Activated CD8-positive, alpha-beta T cell treated with anti-CD3 and anti-CD28 coated beads, Interleukin-2, amount 10 ng/mL, durations not matched to agents 7 days and 5 days (primary cell): Measurements from ENCODE around the gene PGP. TPM values are rescaled to one million over a fixed set of nuclear protein-coding genes. Genes with fewer than 3 reads are reported as not detected.

Experiments used
- ATAC-seq: fragments of 150-1000 bp; cut with Tn5 transposase; one replicate; pipeline ENCODE4 v1.10.0; 2021; ENCODE audit warnings: moderate library complexity
- CTCF ChIA-PET: fragments of 350-600 bp; sonication (Branson Sonifier 250); formaldehyde crosslinking; loops from one replicate; lab custom pipeline; 2021; ENCODE audit warnings: antibody characterized with exemption; lab: Charles Lee
- POLR2A ChIA-PET: fragments of 350-600 bp; sonication (Branson Sonifier 250); formaldehyde crosslinking; loops from one replicate; lab custom pipeline; 2021; ENCODE audit warnings: antibody characterized with exemption; lab: Charles Lee
- DNase-seq: peaks from one replicate; pipeline ENCODE4 v3.0.0-alpha.2; 2020
- H3K27ac Mint-ChIP-seq: one replicate; pipeline ENCODE4 v1.8.0; 2021; ENCODE audit warnings: mild to moderate bottlenecking, mixed read lengths
- H3K27me3 Mint-ChIP-seq: one replicate; pipeline ENCODE4 v1.8.0; 2021; ENCODE audit warnings: low read depth, mixed read lengths
- H3K36me3 Mint-ChIP-seq: one replicate; pipeline ENCODE4 v1.8.0; 2021; ENCODE audit warnings: low read depth, mixed read lengths
- H3K4me1 Mint-ChIP-seq: one replicate; pipeline ENCODE4 v1.8.0; 2021; ENCODE audit warnings: low read depth, mixed read lengths
- H3K4me3 Mint-ChIP-seq: one replicate; pipeline ENCODE4 v1.8.0; 2021; ENCODE audit warnings: mild to moderate bottlenecking, mixed read lengths
- H3K9me3 Mint-ChIP-seq: one replicate; pipeline ENCODE4 v1.8.0; 2022; ENCODE audit warnings: mixed read lengths; ENCODE audit not compliant: insufficient read depth
- total RNA-seq, 2 experiments: library from RNA; stranded (reverse); gene quantifications; one replicate each; pipeline ENCODE4 v1.2.3, GENCODE V29; 2021

Gene PGP
- total RNA-seq, 2 experiments from 2014 or later = 28.5 to 29.0 TPM

DNA sequence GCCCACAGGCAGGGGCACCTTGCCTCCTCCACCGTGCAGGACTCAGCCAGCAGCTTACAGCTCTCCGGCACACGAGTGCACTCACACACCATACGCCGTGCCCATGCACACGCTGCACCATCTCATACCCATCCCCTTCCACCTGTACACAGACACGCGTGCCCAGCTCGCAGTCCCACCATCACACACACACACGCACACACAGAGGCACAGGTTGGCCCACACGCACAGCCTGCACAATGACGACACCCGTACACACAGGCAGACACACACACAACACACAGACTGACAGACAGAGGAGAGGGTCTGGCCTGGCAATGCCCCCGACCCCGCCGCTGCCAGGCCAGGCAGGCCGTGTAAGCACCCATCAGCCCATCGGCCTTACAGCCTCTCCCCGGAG is 30.3 kb downstream of the PGP start:
- DNase-seq = no peak
- CTCF ChIA-PET = no interaction called here
- Mint-ChIP-seq H3K4me3 (no peak overlapping the region), H3K27ac (no peak overlapping the region), H3K27me3 (no peaks in the 10 kb centered on the region), H3K36me3 (no peaks in the 10 kb centered on the region), H3K9me3 (no peaks in the 10 kb centered on the region), H3K4me1 (no peaks in the 10 kb centered on the region)
- POLR2A ChIA-PET = interaction anchor here (0.5 kb wide), 1 partner anchor 573 kb away, joined by 3 read pairs; no protein-coding TSS in a partner anchor
- no peak for ATAC-seq

DNA sequence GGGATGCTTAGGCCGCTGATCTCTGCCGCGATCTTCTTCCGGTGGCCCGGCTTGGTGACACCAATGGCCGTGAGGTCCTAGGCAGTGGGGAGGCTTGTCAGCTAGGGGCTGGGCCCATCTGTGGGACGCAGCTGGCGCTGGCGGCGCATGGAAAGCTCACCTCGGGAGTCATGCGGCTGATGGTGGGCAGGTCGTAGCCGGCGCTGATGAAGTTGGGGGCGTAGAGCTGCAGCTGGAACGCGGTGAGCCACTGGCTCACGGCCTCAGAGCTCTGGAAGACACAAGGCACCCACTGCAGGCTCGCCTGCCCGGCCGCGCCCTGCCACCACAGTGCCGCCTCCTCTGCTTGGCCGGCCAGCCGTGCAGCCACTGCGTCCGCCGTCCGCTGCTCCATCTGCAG is 31.0 kb downstream of the PGP start:
- POLR2A ChIA-PET = no interaction called here
- Mint-ChIP-seq H3K4me3 (no peak overlapping the region), H3K27ac (no peak overlapping the region), H3K36me3 (no peaks in the 10 kb centered on the region), H3K9me3 (no peaks in the 10 kb centered on the region), H3K4me1 (no peaks in the 10 kb centered on the region), H3K27me3 (no peaks in the 10 kb centered on the region)
- ATAC-seq = no peak
- DNase-seq = no peak
- CTCF ChIA-PET = no interaction called here

DNA sequence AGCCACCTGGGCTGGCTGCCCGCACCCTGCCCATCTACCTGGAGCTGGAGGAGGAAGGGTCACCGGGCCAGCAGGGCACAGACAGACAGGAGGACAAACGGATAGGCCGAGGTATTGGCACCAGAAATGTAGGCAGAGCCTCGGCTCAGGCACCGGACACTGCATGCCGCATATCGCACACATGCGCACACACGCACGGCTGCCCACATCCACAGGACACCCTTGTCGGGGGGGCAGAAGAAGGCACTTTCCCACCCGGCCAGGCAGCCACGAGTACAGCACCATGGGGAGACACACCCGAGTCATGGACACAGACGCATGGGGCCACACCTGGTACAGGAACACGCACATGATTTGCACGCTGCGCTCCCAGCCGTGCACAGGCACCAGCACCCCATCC is 32.7 kb downstream of the PGP start:
- no peak for ATAC-seq
- H3K4me1 Mint-ChIP-seq = no peaks in the 10 kb centered on the region
- no peaks in the 10 kb centered on the region for H3K27me3 Mint-ChIP-seq
- no peak overlapping the region for H3K27ac Mint-ChIP-seq
- H3K4me3 Mint-ChIP-seq = no peak overlapping the region
- H3K9me3 Mint-ChIP-seq = no peaks in the 10 kb centered on the region
- peaks cover 4% of the 10 kb centered on the region for H3K36me3 Mint-ChIP-seq
- ChIA-PET POLR2A (no interaction called here), CTCF (no interaction called here)
- no peak for DNase-seq

DNA sequence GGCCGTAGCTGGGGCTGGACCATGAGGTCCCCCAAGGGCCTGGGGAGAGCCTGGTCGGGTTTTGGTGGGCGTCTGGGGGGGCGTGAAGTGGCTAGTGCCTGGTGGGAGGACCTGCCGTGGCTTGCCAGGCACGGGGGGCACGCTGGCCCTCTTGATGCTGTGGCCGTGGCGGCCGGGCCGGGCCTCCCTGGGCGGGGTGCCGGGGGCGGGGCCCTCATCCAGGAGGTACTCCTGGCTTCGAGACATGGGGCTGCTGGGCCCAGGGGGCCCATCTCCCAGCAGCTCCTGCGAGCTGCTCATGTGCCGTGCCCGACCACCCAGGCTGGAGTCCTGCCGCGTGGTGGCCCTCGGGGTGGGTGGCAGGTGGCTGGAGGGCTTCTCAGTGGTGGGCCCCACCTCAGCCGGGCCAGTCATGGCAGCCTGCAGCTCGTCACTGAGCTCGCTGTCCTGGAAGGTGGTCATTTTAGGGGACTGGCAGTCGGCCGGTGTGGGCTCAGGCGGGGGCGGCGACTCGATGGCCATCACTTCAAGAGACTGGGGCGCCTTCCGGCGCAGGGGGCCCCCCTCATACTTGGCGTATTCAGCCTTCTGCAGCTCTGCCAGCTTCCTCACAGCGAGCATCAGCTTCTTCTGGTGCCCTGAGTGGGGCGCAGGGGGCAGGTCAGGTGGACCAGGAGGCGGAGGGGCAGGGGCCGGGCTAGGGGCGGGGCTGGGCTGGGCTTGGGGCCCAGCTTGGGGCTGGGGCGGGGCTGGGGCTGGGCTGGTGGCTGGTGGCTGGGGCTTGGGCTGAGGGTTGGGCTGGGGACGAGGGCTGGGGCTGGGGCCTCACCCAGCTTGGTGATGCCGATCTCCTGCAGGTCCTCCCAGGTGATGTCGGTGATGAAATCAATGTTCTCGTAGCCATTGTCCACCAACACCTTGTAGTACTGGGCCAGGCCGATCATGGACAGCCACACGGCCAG is 33.4 kb downstream of the PGP start:
- Mint-ChIP-seq H3K27me3 (no peaks in the 10 kb centered on the region), H3K4me1 (no peaks in the 10 kb centered on the region), H3K36me3 (peaks cover 6% of the 10 kb centered on the region), H3K9me3 (no peaks in the 10 kb centered on the region), H3K27ac (no peak overlapping the region), H3K4me3 (no peak overlapping the region)
- ATAC-seq (no peak), DNase-seq (no peak)
- ChIA-PET CTCF (no interaction called here), POLR2A (interaction anchor here (0.8 kb wide), 1 partner anchor 25 kb away, joined by 3 read pairs; no protein-coding TSS in a partner anchor)

DNA sequence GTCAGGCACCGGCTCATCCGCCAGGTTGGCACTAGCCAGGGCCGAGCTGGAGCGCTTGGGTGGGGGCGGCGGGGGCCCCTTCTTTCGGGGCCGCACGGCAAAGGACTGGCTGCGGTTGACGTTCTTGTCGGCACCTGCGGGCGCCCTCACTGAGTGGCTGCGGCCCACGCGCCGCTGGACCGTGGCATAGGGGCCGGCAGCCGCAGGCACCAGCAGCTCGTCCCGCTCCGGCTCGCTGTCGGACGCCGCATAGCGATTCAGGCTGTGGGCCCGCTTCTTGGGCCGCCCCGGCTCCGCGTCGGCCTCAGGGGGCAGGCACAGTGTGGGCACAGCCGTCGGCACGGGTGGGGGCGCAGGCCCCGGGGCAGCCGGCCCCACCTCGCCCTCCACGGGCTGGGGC is 34.2 kb downstream of the PGP start:
- CTCF ChIA-PET = no interaction called here

DNA sequence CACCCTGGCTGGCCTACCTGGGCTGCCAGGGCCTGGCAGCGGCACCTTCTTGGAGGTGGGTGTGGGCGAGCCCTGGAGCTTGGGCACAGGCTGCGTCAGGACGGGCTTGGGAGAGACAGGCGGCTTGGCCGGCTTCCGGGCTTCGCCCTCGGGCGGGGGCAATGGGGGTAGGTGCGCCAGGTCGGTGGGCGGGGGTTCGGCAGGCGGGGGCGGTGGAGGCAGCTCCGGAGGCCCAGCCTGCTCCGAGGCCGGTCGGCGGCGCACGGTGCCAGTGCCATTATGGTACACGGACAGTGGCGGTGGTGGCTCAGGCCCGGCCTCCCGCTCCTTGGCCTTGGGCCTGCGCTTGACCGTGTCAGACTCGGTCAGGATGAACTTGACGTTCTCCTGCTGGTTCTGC is 35.1 kb downstream of the PGP start:
- Mint-ChIP-seq H3K4me1 (no peaks in the 10 kb centered on the region), H3K27ac (no peak overlapping the region), H3K4me3 (no peak overlapping the region), H3K36me3 (peaks cover 10% of the 10 kb centered on the region), H3K9me3 (no peaks in the 10 kb centered on the region), H3K27me3 (no peaks in the 10 kb centered on the region)
- DNase-seq (no peak), ATAC-seq (no peak)
- CTCF ChIA-PET = no interaction called here
- POLR2A ChIA-PET = no interaction called here

More for the DNA sequence above, 34.2 kb downstream of the PGP start:
- peaks cover 10% of the 10 kb centered on the region for H3K36me3 Mint-ChIP-seq
- POLR2A ChIA-PET = no interaction called here
- no peaks in the 10 kb centered on the region for H3K9me3 Mint-ChIP-seq
- no peaks in the 10 kb centered on the region for H3K4me1 Mint-ChIP-seq
- no peaks in the 10 kb centered on the region for H3K27me3 Mint-ChIP-seq
- ATAC-seq (no peak), DNase-seq (no peak)
- H3K4me3 Mint-ChIP-seq = no peak overlapping the region
- no peak overlapping the region for H3K27ac Mint-ChIP-seq

DNA sequence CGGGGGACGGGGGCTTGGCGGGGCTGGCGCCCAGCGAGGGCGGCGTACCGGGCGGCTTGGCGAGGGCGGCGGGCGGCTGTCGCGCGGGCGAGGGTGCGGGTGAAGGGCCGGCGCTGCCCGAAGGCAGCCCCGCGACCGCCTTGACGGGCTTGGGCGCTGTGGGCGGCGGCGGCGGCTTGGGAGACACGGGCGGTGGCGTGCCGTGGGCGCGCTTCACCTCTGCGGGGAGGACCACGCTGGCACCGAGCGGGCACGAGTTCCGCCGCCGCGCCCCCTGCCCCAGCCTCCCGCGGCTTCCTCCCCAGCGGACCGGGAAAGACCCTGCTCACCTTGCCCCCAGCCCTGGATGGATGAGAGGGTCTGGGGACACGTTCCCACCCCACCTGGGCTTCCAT is 35.5 kb downstream of the PGP start:
- POLR2A ChIA-PET = no interaction called here
- Mint-ChIP-seq H3K4me3 (no peak overlapping the region), H3K9me3 (no peaks in the 10 kb centered on the region), H3K36me3 (peaks cover 13% of the 10 kb centered on the region), H3K27ac (no peak overlapping the region), H3K27me3 (no peaks in the 10 kb centered on the region), H3K4me1 (no peaks in the 10 kb centered on the region)
- DNase-seq = no peak
- no peak for ATAC-seq
- CTCF ChIA-PET = no interaction called here

DNA sequence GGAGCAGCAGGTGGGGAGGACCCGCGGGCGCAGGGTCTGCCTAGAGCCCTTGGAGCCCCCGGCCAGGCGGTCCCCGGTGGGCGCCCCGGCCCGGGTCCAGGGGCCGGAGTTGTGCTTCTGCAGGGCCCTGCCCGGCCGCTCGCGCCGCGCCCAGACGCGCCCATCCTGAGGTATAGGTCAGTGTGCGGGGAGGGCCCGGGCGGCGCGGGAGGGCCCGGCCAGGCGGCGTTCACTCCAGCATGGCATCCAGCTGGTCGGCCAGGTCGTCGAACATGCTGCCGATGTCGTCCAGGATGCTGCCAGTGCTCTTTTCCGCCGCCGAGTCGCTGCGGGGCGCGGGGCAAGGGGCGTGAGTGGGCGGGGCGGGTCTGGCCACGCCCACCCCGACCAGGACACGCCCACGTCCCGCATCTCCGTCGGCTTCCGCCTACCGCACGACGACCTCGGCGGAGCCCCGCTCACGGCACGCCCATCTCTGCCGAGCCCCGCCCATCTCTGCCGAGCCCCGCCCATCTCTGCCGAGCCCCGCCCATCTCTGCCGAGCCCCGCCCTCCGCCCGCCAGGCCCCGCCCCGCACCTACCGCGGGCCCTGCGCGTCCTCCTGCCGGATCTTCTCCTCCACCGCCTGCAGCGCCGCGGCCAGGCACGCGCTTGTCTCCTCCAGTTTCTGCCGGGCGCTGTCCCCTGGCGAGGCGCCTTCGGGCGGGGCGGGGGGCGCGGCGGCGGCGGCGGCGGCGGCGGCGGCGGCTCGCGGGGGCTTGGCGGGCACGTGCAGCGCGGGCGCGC is 36.1 kb downstream of the PGP start:
- CTCF ChIA-PET = no interaction called here

DNA sequence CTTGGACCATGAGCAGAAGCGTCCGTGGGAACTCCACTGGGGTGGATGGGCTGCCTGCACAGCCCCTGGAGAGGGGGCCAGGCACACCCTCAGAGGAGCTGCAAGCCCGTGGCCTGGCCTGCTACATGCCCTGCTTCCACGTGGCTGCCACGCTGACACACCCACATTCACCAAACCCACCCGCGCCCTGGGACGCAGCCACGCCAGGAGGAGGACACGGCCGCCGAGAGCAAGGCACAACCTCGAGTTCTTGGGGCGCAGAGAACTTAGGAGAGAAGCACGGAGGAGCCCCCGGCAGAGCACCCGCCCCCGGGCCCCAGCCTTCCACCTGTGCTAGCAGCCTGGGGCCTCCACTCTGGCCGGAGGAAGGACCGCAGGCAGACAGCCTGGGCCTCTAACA is 37.1 kb downstream of the PGP start:
- no peak overlapping the region for H3K27ac Mint-ChIP-seq
- ATAC-seq = no peak
- CTCF ChIA-PET = no interaction called here
- H3K27me3 Mint-ChIP-seq = no peaks in the 10 kb centered on the region
- POLR2A ChIA-PET = no interaction called here
- no peaks in the 10 kb centered on the region for H3K4me1 Mint-ChIP-seq
- peaks cover 18% of the 10 kb centered on the region for H3K36me3 Mint-ChIP-seq
- H3K9me3 Mint-ChIP-seq = no peaks in the 10 kb centered on the region
- no peak overlapping the region for H3K4me3 Mint-ChIP-seq
- DNase-seq = no peak

More for the DNA sequence above, 36.1 kb downstream of the PGP start:
- POLR2A ChIA-PET = no interaction called here
- DNase-seq = peak; percentile 50
- no peaks in the 10 kb centered on the region for H3K4me1 Mint-ChIP-seq
- peak; percentile 64 for ATAC-seq
- peaks cover 17% of the 10 kb centered on the region for H3K36me3 Mint-ChIP-seq
- H3K4me3 Mint-ChIP-seq = no peak overlapping the region
- H3K27ac Mint-ChIP-seq = no peak overlapping the region
- H3K9me3 Mint-ChIP-seq = no peaks in the 10 kb centered on the region
- no peaks in the 10 kb centered on the region for H3K27me3 Mint-ChIP-seq

DNA sequence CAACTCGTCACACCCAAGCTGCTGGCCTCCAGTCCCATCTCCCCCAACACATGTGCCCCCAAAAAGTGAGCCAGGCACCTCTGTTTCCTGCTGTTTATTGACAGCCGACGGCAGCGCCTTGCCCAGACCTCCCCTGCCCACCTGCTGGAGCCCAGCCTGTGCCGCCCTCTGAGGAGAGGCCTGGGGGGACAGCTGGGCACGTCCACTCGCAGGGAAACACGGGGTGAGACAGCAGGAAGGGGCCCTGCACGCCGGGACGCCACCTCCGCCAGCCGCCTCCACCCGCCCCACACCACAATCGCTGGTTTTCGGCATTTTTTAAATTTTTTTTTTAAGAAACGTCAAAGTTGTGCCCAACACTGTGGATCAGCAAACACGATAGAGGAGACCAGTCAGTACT is 37.5 kb downstream of the PGP start:
- ATAC-seq (no peak), DNase-seq (no peak)
- ChIA-PET POLR2A (no interaction called here), CTCF (no interaction called here)
- H3K4me3 Mint-ChIP-seq = no peak overlapping the region
- no peaks in the 10 kb centered on the region for H3K27me3 Mint-ChIP-seq
- H3K27ac Mint-ChIP-seq = no peak overlapping the region
- peaks cover 18% of the 10 kb centered on the region for H3K36me3 Mint-ChIP-seq
- H3K4me1 Mint-ChIP-seq = no peaks in the 10 kb centered on the region
- no peaks in the 10 kb centered on the region for H3K9me3 Mint-ChIP-seq

DNA sequence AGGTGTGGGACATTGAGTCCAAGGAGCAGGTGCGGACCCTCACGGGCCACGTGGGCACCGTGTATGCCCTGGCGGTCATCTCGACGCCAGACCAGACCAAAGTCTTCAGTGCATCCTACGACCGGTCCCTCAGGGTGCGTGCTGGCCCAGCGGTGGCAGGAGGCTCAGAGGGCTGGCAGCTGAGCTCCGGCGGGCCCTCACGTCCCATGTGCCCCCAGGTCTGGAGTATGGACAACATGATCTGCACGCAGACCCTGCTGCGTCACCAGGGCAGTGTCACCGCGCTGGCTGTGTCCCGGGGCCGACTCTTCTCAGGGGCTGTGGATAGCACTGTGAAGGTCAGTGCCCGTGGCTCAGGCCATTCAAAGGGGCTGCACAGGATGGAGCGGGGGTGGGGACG is 38.6 kb downstream of the PGP start:
- ChIA-PET CTCF (no interaction called here), POLR2A (no interaction called here)
- ATAC-seq (no peak), DNase-seq (no peak)
- Mint-ChIP-seq H3K36me3 (peaks cover 18% of the 10 kb centered on the region), H3K27me3 (no peaks in the 10 kb centered on the region), H3K27ac (no peak overlapping the region), H3K9me3 (no peaks in the 10 kb centered on the region), H3K4me1 (no peaks in the 10 kb centered on the region), H3K4me3 (no peak overlapping the region)

DNA sequence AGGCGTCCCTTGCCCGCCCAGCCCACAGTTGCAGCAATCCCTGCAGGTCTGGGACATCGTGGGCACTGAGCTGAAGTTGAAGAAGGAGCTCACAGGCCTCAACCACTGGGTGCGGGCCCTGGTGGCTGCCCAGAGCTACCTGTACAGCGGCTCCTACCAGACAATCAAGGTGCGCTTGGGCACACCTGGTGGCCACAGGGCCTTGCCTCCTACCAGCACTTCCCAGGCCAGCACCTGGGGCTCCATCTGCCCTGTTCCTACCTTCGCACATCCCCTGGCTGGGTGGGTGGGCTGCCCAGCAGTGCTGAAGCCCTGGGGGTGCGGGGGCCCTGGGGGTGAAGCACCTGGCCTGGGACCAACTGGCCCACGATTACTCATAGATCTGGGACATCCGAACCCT is 39.2 kb downstream of the PGP start:
- H3K4me3 Mint-ChIP-seq = no peak overlapping the region
- ChIA-PET CTCF (no interaction called here), POLR2A (no interaction called here)
- no peak for DNase-seq
- no peak for ATAC-seq
- H3K27ac Mint-ChIP-seq = no peak overlapping the region
- no peaks in the 10 kb centered on the region for H3K27me3 Mint-ChIP-seq
- no peaks in the 10 kb centered on the region for H3K9me3 Mint-ChIP-seq
- H3K36me3 Mint-ChIP-seq = peaks cover 18% of the 10 kb centered on the region
- H3K4me1 Mint-ChIP-seq = no peaks in the 10 kb centered on the region
